Stimulated activated memory B cell treated with anti-CD40 and anti-IgM and Interleukin-4, amounts not matched to agents 10 μg/mL and 1 μg/mL and 100 μg/mL, for 72 hours (primary cell): ENCODE results near the gene COG8.

Experiments used
- ATAC-seq: fragments of 150-1000 bp; cut with Tn5 transposase; 2 replicates; pipeline ENCODE4 v1.10.0; 2021
- H3K27ac Mint-ChIP-seq: one replicate; pipeline ENCODE4 v1.8.0; 2022; ENCODE audit warnings: mild to moderate bottlenecking, mixed read lengths
- H3K27me3 Mint-ChIP-seq: one replicate; pipeline ENCODE4 v1.8.0; 2022; ENCODE audit warnings: mixed read lengths
- H3K36me3 Mint-ChIP-seq: one replicate; pipeline ENCODE4 v1.8.0; 2022; ENCODE audit warnings: mixed read lengths
- H3K4me1 Mint-ChIP-seq: one replicate; pipeline ENCODE4 v1.8.0; 2022; ENCODE audit warnings: mixed read lengths
- H3K4me3 Mint-ChIP-seq: one replicate; pipeline ENCODE4 v1.8.0; 2022; ENCODE audit warnings: mild to moderate bottlenecking, moderate library complexity, mixed read lengths
- H3K9me3 Mint-ChIP-seq: one replicate; pipeline ENCODE4 v1.8.0; 2022; ENCODE audit warnings: mixed read lengths

Gene COG8

DNA sequence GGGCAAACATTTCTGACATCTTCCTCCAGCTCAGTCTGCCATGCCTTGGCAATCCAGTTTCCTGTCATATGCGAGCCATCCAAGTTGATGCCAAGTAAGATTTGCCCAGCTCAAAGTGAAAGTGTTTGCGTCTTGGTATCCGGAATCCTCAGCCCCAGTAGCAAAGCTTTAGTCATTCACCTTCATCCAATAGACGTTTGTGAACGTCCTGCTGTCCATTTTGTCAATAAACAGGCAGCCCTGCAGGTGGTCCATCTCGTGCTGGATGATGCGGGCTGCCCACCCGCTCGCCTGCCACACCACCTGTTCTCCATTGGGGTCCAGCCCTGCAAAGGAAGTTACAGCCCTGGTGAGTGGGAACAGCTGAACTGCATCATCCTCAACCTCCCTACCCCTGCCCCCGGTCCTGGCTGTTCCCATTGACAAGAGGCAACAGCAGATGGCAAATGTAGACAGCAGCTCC is 10.5 kb downstream of the COG8 start:
- no peaks in the 10 kb centered on the region for H3K27me3 Mint-ChIP-seq
- H3K4me1 Mint-ChIP-seq: peaks cover 50% of the 10 kb centered on the region
- peak overlapping the region; percentile 60 for H3K27ac Mint-ChIP-seq
- peaks cover 37% of the 10 kb centered on the region for H3K36me3 Mint-ChIP-seq
- no peak for ATAC-seq
- H3K9me3 Mint-ChIP-seq: no peaks in the 10 kb centered on the region
- peak overlapping the region; percentile 88 for H3K4me3 Mint-ChIP-seq

DNA sequence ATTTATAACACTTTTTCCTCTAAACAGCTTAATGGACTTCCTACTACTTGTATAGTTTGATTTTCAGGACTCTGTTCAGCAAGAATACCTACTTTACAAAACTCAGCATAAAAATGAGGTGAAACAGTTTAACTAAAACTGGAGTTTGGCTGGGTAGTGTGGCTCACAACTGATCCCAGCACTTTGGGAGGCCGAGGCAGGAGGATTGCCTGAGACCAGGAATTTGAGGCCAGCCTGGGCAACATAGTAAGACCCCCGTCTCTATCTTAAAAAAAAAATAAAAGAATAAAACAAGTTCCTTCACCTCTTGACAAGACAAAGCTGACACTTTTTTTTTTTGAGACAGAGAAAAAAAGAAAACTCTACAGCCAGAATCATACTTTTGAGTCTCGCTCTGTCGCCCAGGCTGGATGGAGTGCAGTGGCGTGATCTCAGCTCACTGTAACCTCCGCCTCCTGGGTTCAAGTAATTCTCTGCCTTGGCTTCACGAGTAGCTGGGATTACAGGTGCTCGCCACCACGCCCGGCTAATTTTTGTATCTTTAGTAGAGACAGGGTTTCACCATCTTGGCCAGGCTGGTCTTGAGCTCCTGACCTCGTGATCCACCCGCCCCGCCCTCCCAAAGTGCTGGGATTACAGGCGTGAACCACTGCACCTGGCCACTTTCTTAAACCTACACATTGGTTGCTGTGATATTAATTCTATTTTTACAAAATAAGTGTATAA is 11.6 kb downstream of the COG8 start:
- ATAC-seq: no peak
- H3K36me3 Mint-ChIP-seq: peaks cover 37% of the 10 kb centered on the region
- peak overlapping the region; percentile 21 for H3K4me3 Mint-ChIP-seq
- peak overlapping the region; percentile 49 for H3K27ac Mint-ChIP-seq
- H3K4me1 Mint-ChIP-seq: peaks cover 50% of the 10 kb centered on the region
- no peaks in the 10 kb centered on the region for H3K27me3 Mint-ChIP-seq
- H3K9me3 Mint-ChIP-seq: no peaks in the 10 kb centered on the region

DNA sequence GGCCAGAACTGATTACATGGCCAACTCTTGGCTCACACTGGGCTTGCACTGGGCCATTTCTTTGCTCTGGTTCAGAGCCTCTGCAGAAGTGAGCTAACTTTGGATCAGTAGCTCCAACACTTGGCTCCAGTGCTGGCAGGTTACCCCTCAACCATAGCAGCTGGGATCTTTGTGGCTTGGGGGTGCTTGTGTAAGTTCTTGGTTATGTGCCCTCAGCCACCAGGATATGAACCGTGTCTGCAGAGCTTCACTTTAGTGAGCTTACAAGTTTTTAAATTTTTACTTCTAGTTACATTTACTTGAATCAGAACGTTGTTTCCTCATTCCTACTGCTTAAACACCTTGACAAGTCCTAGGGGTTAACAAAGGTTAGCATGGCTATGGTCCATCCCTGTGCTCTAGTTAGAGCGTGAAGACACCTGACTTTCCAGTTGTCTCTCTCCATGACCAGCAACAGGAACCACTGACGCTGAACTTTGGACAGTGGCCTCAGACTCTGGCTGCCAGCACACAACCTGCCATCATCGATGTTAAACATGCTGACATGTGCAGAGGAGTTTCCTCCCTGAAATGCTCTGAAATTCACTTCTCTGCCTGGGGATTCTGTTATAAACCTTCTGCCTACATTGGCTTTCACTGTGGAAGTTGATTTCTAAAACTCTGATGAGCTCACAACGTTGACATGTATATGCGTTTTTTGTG is 13.0 kb downstream of the COG8 start:
- H3K9me3 Mint-ChIP-seq: no peaks in the 10 kb centered on the region

DNA sequence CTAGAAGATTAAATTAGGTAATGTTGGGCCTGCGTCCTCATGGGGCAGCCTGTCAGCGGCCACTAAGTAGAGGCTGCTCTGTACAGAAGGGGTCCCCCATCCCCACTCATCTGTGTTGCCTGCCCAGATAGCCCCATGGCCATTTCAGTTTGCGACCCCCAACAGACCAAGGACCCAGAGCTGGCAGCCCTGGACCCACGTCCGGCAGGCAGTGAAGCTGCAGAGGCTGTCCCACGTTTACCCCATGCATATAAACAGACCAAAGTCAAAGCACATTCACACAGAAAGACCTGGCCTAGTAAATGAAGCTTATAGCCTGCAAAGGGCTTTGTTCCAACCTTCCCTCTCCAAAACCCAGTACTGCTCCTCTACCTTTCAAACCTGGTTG is 13.6 kb downstream of the COG8 start:
- Mint-ChIP-seq H3K4me3 (no peak overlapping the region), H3K9me3 (no peaks in the 10 kb centered on the region), H3K4me1 (peaks cover 59% of the 10 kb centered on the region), H3K27ac (peak overlapping the region; percentile 49), H3K36me3 (peaks cover 42% of the 10 kb centered on the region), H3K27me3 (no peaks in the 10 kb centered on the region)
- no peak for ATAC-seq

More for the DNA sequence above, 13.0 kb downstream of the COG8 start:
- Mint-ChIP-seq H3K4me3 (no peak overlapping the region), H3K36me3 (peaks cover 37% of the 10 kb centered on the region), H3K4me1 (peaks cover 62% of the 10 kb centered on the region), H3K27me3 (no peaks in the 10 kb centered on the region), H3K27ac (peak overlapping the region; percentile 49)
- ATAC-seq: no peak

DNA sequence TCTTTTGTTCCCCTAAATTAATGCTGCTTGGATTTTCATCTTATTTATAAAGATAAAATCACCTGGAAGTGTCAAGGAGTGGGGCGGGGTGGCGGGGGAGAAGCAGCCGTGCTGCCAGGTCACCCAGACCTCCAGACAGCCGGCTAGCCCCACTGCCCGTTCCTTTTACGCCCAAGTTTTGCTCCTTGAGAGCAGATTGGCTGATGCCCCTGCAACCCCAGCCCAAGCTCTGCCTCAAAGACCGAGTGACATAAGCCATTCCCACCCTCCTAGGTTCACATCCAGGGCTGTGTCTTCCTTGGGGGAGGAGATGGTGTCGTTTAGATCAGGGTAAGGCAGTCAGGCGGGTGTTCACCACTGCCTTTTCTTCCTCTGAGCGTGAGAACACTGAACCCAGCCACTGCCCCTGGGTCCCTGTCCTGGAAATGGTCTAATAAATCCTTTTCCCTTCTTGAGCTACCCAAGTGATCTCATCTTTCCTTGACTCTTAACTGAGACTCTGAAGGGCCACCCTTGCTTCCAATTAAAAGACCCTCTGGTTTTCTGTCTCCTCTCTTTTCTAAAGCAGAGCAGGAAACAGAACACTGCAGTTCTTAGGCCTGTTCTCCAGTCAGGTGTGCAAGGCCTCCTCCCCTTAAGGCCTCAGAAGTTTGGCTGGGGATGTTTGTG is 14.6 kb downstream of the COG8 start:
- Mint-ChIP-seq H3K27me3 (no peaks in the 10 kb centered on the region), H3K36me3 (peaks cover 45% of the 10 kb centered on the region), H3K9me3 (no peaks in the 10 kb centered on the region), H3K4me3 (no peak overlapping the region), H3K4me1 (peaks cover 55% of the 10 kb centered on the region), H3K27ac (peak overlapping the region; percentile 30)
- ATAC-seq: no peak

DNA sequence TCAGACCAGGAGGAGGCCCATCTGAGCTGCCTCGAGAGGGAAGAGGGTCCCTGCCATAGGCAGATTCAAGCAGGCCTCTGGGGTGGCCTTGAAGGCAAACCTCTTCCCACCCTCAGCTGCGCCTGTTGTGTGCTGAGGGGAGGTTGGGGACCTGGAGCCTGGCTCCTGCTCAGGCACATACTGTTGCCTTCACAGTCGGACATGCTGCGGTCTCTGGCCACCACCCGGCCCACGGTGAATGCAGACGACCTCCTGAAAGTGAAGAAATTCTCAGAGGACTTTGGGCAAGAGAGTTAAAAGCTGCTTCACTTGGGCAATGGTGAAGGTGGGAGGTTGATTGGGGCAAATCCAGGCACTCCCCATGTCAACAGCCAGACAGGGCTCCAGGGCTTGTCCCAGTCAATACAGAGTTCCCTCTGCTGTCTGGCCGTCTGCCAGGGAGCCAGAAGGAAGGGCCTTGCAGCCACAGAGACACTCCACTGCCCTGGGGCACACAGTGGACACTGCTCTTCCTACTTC is 15.3 kb downstream of the COG8 start:
- peaks cover 50% of the 10 kb centered on the region for H3K36me3 Mint-ChIP-seq
- H3K27ac Mint-ChIP-seq: peak overlapping the region; percentile 30
- no peak overlapping the region for H3K4me3 Mint-ChIP-seq
- no peaks in the 10 kb centered on the region for H3K27me3 Mint-ChIP-seq
- H3K9me3 Mint-ChIP-seq: no peaks in the 10 kb centered on the region
- H3K4me1 Mint-ChIP-seq: peaks cover 49% of the 10 kb centered on the region
- ATAC-seq: no peak

DNA sequence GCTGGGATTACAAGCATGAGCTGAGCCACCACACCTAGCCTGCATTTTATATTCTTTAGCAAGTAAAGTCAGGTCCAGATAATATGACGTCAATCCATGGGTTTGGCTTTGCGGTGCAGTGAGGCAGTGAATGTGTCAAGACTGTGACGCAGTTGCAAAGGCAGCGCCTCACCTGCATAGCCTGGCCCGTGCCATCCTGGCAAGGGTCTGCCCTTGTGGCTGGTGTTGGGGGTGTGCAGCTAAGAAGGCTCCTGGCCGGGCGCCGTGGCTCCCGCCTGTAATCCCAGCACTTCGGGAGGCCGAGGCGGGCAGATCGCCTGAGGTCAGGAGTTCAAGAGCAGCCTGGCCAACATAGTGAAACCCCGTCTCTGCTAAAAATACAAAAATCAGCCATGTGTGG is 15.9 kb downstream of the COG8 start:
- H3K36me3 Mint-ChIP-seq: peaks cover 50% of the 10 kb centered on the region
- no peak for ATAC-seq
- H3K27me3 Mint-ChIP-seq: no peaks in the 10 kb centered on the region
- no peak overlapping the region for H3K4me3 Mint-ChIP-seq
- peaks cover 43% of the 10 kb centered on the region for H3K4me1 Mint-ChIP-seq
- no peak overlapping the region for H3K27ac Mint-ChIP-seq
- no peaks in the 10 kb centered on the region for H3K9me3 Mint-ChIP-seq

DNA sequence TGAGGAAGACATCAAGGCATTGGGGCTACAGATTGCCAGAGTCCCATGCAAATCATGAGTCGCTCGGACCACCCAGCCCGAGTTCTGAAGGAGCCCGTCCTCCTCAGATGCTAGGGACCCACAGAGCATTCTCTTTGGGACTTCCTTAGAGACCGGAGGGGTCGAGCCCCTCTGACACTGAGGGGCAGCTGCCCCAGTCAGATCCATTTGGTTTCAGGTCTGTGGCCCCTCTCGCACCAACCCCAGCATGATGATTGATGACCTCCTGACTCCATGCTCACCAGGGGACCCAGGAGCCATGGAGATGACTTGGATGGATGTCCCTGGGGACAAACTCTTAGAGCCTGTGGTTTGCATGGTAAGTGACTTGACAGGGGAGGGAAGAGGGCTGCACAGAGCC is 17.0 kb downstream of the COG8 start:
- H3K36me3 Mint-ChIP-seq: peaks cover 50% of the 10 kb centered on the region

DNA sequence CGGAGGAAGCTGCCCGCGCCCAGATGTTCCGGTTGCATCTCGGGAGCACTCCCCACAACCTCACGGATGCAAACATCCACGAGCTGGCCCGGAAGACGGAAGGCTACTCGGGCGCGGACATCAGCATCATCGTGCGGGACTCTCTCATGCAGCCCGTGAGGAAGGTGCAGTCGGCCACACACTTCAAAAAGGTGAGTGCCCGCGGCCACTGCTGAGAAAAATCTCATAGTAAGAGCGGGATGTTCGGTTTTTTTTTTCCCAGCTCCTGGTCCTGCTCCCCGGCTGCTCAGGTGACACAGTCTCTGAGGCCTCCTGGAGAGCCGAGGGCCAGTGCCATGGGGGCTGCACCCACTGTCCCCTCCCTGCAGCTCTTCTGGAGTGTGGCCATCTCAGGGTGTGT is 18.3 kb downstream of the COG8 start:
- H3K27me3 Mint-ChIP-seq: no peaks in the 10 kb centered on the region
- H3K9me3 Mint-ChIP-seq: no peaks in the 10 kb centered on the region
- no peak for ATAC-seq
- peaks cover 56% of the 10 kb centered on the region for H3K36me3 Mint-ChIP-seq
- H3K27ac Mint-ChIP-seq: no peak overlapping the region
- peaks cover 31% of the 10 kb centered on the region for H3K4me1 Mint-ChIP-seq
- no peak overlapping the region for H3K4me3 Mint-ChIP-seq

More for the DNA sequence above, 17.0 kb downstream of the COG8 start:
- no peak overlapping the region for H3K27ac Mint-ChIP-seq
- no peak overlapping the region for H3K4me3 Mint-ChIP-seq
- no peak for ATAC-seq
- no peaks in the 10 kb centered on the region for H3K9me3 Mint-ChIP-seq
- H3K27me3 Mint-ChIP-seq: no peaks in the 10 kb centered on the region
- H3K4me1 Mint-ChIP-seq: peaks cover 39% of the 10 kb centered on the region

DNA sequence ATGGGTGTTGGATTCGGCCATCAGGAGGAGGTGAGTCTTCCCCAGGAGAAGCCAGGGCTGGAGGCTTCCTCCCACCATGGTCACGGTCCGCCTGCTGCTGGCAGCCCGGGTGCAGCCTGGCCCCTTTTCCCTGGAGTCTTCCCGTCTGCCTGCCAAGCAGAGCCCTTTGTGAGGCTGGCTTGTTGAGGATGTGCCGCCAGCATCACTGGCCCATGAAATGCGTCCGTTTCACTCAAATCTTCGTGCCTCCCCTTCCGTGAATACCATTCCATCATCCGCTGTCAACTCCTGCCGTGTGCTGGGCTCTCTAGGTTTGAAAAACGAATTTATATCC is 18.7 kb downstream of the COG8 start:
- Mint-ChIP-seq H3K4me3 (no peak overlapping the region), H3K27ac (no peak overlapping the region), H3K27me3 (no peaks in the 10 kb centered on the region), H3K9me3 (no peaks in the 10 kb centered on the region), H3K4me1 (peaks cover 30% of the 10 kb centered on the region), H3K36me3 (peaks cover 56% of the 10 kb centered on the region)
- ATAC-seq: no peak

DNA sequence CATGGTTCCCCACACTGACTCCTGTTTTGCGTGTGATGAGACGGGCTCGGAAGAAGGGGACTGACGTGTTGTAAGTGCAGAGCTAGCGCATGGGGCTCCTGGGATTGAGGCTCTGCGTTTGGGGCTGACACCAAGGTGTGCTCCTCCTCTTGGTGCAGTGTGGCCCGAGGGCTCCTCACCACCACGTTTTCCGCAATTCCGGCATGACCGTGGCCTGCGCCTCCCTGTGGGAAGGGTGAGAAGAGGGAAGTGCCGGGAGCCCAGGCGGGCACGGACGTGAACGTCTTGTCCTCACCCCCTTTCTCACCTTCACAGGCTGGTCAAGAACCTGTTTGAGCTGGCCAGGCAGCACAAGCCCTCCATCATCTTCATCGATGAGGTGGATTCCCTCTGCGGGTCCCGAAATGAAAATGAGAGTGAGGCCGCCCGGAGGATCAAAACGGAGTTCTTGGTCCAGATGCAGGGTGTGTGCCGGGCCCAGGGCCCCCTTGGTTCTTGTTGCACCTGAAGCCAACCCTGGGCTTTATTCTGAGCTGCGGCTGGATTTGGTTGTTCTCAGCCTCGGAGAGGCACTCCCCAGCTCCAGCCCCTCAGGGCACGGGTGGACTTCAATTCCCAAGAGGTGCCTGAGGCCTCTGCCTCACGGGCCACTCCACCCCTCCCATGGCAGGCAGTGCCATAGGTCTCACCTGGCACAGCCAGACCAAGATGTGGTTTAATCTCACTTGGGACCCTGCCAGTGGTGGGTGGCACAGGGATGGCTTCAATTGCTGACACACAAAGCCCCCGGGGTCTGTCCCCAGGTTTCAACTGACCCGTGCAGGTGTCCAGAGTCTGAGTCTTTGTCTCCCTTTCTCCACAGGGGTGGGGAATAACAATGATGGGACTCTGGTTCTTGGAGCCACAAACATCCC is 19.3 kb downstream of the COG8 start:
- Mint-ChIP-seq H3K4me1 (peaks cover 28% of the 10 kb centered on the region), H3K4me3 (no peak overlapping the region), H3K9me3 (no peaks in the 10 kb centered on the region), H3K27me3 (no peaks in the 10 kb centered on the region), H3K36me3 (peaks cover 53% of the 10 kb centered on the region), H3K27ac (no peak overlapping the region)
- no peak for ATAC-seq

DNA sequence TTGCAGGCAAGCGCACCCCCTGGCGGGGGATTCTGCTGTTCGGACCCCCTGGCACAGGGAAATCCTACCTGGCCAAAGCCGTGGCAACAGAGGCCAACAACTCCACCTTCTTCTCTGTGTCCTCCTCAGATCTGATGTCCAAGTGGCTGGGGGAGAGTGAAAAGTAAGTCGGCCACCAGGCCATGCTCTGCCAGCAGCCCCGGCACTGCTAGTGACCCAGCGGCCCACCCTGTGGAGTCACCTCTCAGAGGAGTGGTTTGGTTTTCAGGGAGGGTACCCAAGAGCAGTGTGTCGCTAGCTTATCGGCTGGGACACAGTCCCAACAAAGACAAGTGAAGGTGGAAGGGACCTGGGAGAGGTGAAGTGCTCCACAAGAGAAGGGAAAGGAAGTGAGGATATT is 20.0 kb downstream of the COG8 start:
- peaks cover 27% of the 10 kb centered on the region for H3K4me1 Mint-ChIP-seq
- H3K27me3 Mint-ChIP-seq: no peaks in the 10 kb centered on the region
- H3K4me3 Mint-ChIP-seq: no peak overlapping the region
- H3K9me3 Mint-ChIP-seq: no peaks in the 10 kb centered on the region
- no peak for ATAC-seq
- H3K27ac Mint-ChIP-seq: no peak overlapping the region
- H3K36me3 Mint-ChIP-seq: peaks cover 50% of the 10 kb centered on the region

DNA sequence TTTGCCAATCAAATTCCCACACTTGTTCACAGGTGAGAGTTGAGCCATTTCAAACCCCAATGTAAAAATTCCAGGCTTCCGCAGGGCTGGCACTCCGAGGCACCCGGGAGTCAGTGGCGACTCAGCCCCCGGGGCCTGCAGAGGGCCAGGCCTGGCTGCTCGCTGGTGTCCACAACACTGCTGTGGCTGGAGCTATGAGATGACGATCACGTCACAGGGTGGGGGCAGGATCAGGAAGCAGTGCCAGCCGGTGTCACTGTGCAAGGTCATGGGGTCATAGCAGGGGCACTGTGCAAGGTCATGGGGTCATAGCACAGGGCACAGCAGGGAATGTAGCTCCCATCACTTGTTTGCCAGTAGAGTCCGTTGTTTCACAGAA is 20.5 kb downstream of the COG8 start:
- no peak for ATAC-seq
- H3K36me3 Mint-ChIP-seq: peaks cover 46% of the 10 kb centered on the region
- H3K4me1 Mint-ChIP-seq: peaks cover 27% of the 10 kb centered on the region
- H3K9me3 Mint-ChIP-seq: no peaks in the 10 kb centered on the region
- H3K4me3 Mint-ChIP-seq: no peak overlapping the region
- H3K27ac Mint-ChIP-seq: no peak overlapping the region
- no peaks in the 10 kb centered on the region for H3K27me3 Mint-ChIP-seq

DNA sequence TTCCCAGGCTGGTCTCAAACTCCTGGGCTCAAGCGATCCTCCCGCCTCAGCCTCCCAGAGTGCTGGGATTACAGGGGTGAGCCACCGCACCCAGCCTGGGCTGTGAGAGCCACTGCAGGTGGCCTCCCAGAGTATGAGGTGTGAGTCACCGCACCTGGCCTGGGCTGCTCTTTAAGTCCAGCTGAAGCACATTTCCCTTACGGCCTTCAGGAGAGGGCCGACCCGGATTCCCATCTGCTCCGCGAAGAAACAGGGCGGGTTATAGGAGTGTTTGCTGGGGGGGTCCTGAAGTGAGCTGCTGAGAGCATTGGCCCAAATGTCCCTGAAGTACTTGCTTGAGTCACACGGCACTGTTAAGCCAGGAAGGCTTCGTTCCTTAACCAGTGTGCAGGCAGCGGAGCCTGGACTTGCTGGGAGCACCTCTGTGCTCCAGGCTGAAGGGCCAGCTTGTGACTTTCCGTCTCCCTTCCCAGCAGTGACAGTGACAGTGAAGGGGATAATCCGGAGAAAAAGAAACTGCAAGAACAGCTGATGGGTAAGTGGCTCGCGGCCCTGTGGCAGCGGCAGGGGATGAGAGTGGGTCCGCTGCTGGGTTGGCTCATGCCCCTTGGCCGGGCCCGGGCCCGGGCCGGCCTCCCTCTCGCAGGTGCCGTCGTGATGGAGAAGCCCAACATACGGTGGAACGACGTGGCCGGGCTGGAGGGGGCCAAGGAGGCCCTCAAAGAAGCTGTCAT is 21.0 kb downstream of the COG8 start:
- Mint-ChIP-seq H3K27me3 (no peaks in the 10 kb centered on the region), H3K4me1 (peaks cover 32% of the 10 kb centered on the region), H3K27ac (no peak overlapping the region), H3K4me3 (no peak overlapping the region), H3K36me3 (peaks cover 45% of the 10 kb centered on the region), H3K9me3 (no peaks in the 10 kb centered on the region)
- no peak for ATAC-seq
